Transverse colon (tissue), 4 donors: Measurements from ENCODE around the gene SLC2A5. TPM values are rescaled to one million over a fixed set of nuclear protein-coding genes. Genes with fewer than 3 reads are reported as not detected.

Experiments used
- DNase-seq: peaks from one replicate; pipeline ENCODE4 v3.0.0-alpha.2; 2019
- H3K27ac ChIP-seq, 4 donors: fragments of 200-600 bp; sonication (generic); 2 replicates each; pipeline ENCODE4 v1.5.1; 2016 to 2018; ENCODE audit warnings: inconsistent platforms in 4 of 4
- H3K27me3 ChIP-seq: fragments of 200-600 bp; sonication (generic); 2 replicates; pipeline ENCODE4 v1.5.1; 2017; ENCODE audit warnings: inconsistent platforms
- H3K36me3 ChIP-seq, 4 donors: fragments of 200-600 bp; sonication (generic); 2 replicates each; pipeline ENCODE4 v1.5.1; 2017 to 2019; ENCODE audit warnings: inconsistent platforms in 4 of 4
- H3K4me1 ChIP-seq, 4 donors: fragments of 200-600 bp; sonication (generic); 2 replicates each; pipeline ENCODE4 v1.5.1; 2017 to 2020; ENCODE audit warnings: inconsistent platforms in 4 of 4
- H3K4me3 ChIP-seq, 4 donors: fragments of 200-600 bp; sonication (generic); 1 replicate in 1 of 4; 2 replicates in 3 of 4; pipeline versions ENCODE4 v1.5.1 to v1.6.1; 2017 to 2019; ENCODE audit warnings: inconsistent platforms in 4 of 4
- H3K9me3 ChIP-seq, 2 donors: fragments of 200-600 bp; sonication (generic); 2 replicates each; pipeline ENCODE4 v1.5.1; 2017 to 2019; ENCODE audit warnings: inconsistent platforms in 2 of 2
- EP300 ChIP-seq: sonication (generic); formaldehyde crosslinking; IDR thresholded peaks from one replicate; pipeline ENCODE4 v1.6.1; 2017; ENCODE audit warnings: antibody characterized with exemption, low read depth
- POLR2A ChIP-seq: fragments of 450-650 bp; IDR thresholded peaks from one replicate; pipeline ENCODE4 v1.6.1; 2016; ENCODE audit warnings: antibody characterized with exemption, mild to moderate bottlenecking, moderate library complexity
- POLR2AphosphoS5 ChIP-seq, 3 donors: sonication (generic); formaldehyde crosslinking; IDR thresholded peaks; one replicate each; pipeline ENCODE4 v1.6.1; 2016; ENCODE audit warnings: antibody characterized with exemption in 3 of 3
- WGBS, 2 donors: methylation state at CpG; one replicate each; pipeline ENCODE4 v1.1.5; 2018; ENCODE audit warnings: low coverage in 1 of 2; 5-methylcytosine and 5-hydroxymethylcytosine counted together
- in situ Hi-C, 4 donors: fragments of 200-750 bp; cut with MboI; loops; one replicate each; pipeline versions ENCODE4 v1.15.0 to v1.15.1; 2017; ENCODE audit warnings: low sequenced_read_pairs in 3 of 4, low pct_ligation_motif_present in 1 of 4, low pct_unique_long_range_greater_than_20kb in 1 of 4
- intact Hi-C: fragments of 100-400 bp; cut with DNase I; formaldehyde crosslinking; loops from one replicate; pipeline ENCODE4 v1.15.1; 2023; ENCODE audit warnings: low total_unique reads
- total RNA-seq, 4 donors: library from RNA; depleted of rRNA; stranded (reverse); fragments of >200 nt; gene quantifications; one replicate each; pipeline ENCODE4 v1.1.0, GENCODE V29; 2016
- TF ChIP-seq, protein P1 (sequence below), 5 experiments: fragments of 200-600 bp in 3 of 5; fragments of 450-650 bp in 2 of 5; sonication (generic) in 3 of 5; IDR thresholded peaks; 1 replicate in 2 of 5; 2 replicates in 3 of 5; pipeline ENCODE4 v1.5.1; 2016 to 2017; ENCODE audit warnings: antibody characterized with exemption in 5 of 5, inconsistent platforms in 3 of 5, mild to moderate bottlenecking in 2 of 5, moderate library complexity in 1 of 5

The SLC2A5 gene
- total RNA-seq, 4 donors from 2014 or later = 5.9 to 21.3 (median 13.3) TPM

GRCh38 chr1:9112961-9113880, 43.8 kb upstream of the SLC2A5 start:
- Histone ChIP-seq H3K27ac (peak overlapping the region in 2 of 4 donors; percentile 22 to 57), H3K4me1 (peaks cover 0 to 14% (median 4%) of the 10 kb centered on the region in 4 donors), H3K4me3 (no peak overlapping the region), H3K36me3 (no peaks in the 10 kb centered on the region), H3K27me3 (no peaks in the 10 kb centered on the region), H3K9me3 (no peaks in the 10 kb centered on the region)
- in situ Hi-C loops (loop anchor here in 2 of 4 donors (5.0 to 25.0 kb wide), 3 partner anchors 79 to 374 kb away; no protein-coding TSS in a partner anchor), intact Hi-C loops (loop anchor here (5.0 kb wide), 1 partner anchor 84 kb away; no protein-coding TSS in a partner anchor)
- TF ChIP-seq, protein P1, sequence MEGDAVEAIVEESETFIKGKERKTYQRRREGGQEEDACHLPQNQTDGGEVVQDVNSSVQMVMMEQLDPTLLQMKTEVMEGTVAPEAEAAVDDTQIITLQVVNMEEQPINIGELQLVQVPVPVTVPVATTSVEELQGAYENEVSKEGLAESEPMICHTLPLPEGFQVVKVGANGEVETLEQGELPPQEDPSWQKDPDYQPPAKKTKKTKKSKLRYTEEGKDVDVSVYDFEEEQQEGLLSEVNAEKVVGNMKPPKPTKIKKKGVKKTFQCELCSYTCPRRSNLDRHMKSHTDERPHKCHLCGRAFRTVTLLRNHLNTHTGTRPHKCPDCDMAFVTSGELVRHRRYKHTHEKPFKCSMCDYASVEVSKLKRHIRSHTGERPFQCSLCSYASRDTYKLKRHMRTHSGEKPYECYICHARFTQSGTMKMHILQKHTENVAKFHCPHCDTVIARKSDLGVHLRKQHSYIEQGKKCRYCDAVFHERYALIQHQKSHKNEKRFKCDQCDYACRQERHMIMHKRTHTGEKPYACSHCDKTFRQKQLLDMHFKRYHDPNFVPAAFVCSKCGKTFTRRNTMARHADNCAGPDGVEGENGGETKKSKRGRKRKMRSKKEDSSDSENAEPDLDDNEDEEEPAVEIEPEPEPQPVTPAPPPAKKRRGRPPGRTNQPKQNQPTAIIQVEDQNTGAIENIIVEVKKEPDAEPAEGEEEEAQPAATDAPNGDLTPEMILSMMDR (IDR thresholded peaks at IDR 0.05) = no peak
- TF ChIP-seq POLR2AphosphoS5 (IDR thresholded peaks at IDR 0.05) = no peak
- TF ChIP-seq EP300 = no peak
- TF ChIP-seq POLR2A = no peak
- WGBS, 2 donors = 71% methylated on average over 13 of the region's 13 CpGs; no CpG with 5 or more reads in 1 of the 2 donors
- DNase-seq = peak; percentile 26

- peak; percentile 25 for DNase-seq
- in situ Hi-C loops = loop anchor here in 2 of 4 donors (5.0 to 25.0 kb wide), 3 partner anchors 80 to 375 kb away; no protein-coding TSS in a partner anchor
- TF ChIP-seq POLR2AphosphoS5 (IDR thresholded peaks at IDR 0.05) (no peak), POLR2A (no peak), EP300 (no peak)
- TF ChIP-seq, protein P1 (IDR thresholded peaks at IDR 0.05) = no peak
- no peaks in the 10 kb centered on the region for H3K9me3 ChIP-seq
- H3K4me1 ChIP-seq = peaks cover 0 to 14% (median 4%) of the 10 kb centered on the region in 4 donors
- H3K36me3 ChIP-seq = no peaks in the 10 kb centered on the region
- WGBS, 2 donors = 84% methylated on average over 9 of the region's 9 CpGs; no CpG with 5 or more reads in 1 of the 2 donors
- intact Hi-C loops = loop anchor here (5.0 kb wide), 1 partner anchor 85 kb away; no protein-coding TSS in a partner anchor
- no peaks in the 10 kb centered on the region for H3K27me3 ChIP-seq
- H3K27ac ChIP-seq = no peak overlapping the region
- no peak overlapping the region for H3K4me3 ChIP-seq
These were observed 42.5 kb upstream of the SLC2A5 start for GRCh38 chr1:9111957-9112356.

- no peaks in the 10 kb centered on the region for H3K36me3 ChIP-seq
- intact Hi-C loops (loop anchor here (5.0 kb wide), 1 partner anchor 86 kb away; no protein-coding TSS in a partner anchor), in situ Hi-C loops (loop anchor here in 2 of 4 donors (5.0 to 25.0 kb wide), 3 partner anchors 81 to 376 kb away; no protein-coding TSS in a partner anchor)
These were observed 41.9 kb upstream of the SLC2A5 start for GRCh38 chr1:9111357-9111691.

More at GRCh38 chr1:9111357-9111691, 41.9 kb upstream of the SLC2A5 start:
- TF ChIP-seq EP300 = no peak
- TF ChIP-seq, protein P1 (IDR thresholded peaks at IDR 0.05) = no peak
- no peaks in the 10 kb centered on the region for H3K27me3 ChIP-seq
- 94% methylated on average over 13 of the region's 13 CpGs; no CpG with 5 or more reads in 1 of the 2 donors for WGBS, 2 donors
- H3K27ac ChIP-seq = no peak overlapping the region
- peaks cover 0 to 14% (median 4%) of the 10 kb centered on the region in 4 donors for H3K4me1 ChIP-seq
- H3K9me3 ChIP-seq = no peaks in the 10 kb centered on the region
- no peak overlapping the region for H3K4me3 ChIP-seq
- DNase-seq = no peak
